DMS79 (cell line): ENCODE measurements around the gene MEI1.

ENCODE experiments used
- DNase-seq: peaks from one replicate; lab custom pipeline; 2025; lab: John Stamatoyannopoulos, UW

MEI1 gene

GRCh38 chr22:41742918-41743317, 43.6 kb downstream of the MEI1 start:
- no peak for DNase-seq

GRCh38 chr22:41745968-41746367, 46.7 kb downstream of the MEI1 start:
- DNase-seq = no peak

- DNase-seq = no peak
These were observed 47.5 kb downstream of the MEI1 start for GRCh38 chr22:41746567-41747400.

- DNase-seq = no peak
These were observed 53.0 kb downstream of the MEI1 start for GRCh38 chr22:41752011-41752970.

- DNase-seq = no peak
These were observed 54.7 kb downstream of the MEI1 start for GRCh38 chr22:41753984-41754383.

GRCh38 chr22:41757502-41757901, 58.2 kb downstream of the MEI1 start:
- no peak for DNase-seq

- no peak for DNase-seq
These were observed 58.9 kb downstream of the MEI1 start for GRCh38 chr22:41758231-41758630.

GRCh38 chr22:41762980-41763779, 63.9 kb downstream of the MEI1 start:
- DNase-seq = no peak

- DNase-seq = no peak
These were observed 67.2 kb downstream of the MEI1 start for GRCh38 chr22:41766476-41766875.

- DNase-seq = no peak
These were observed 69.1 kb downstream of the MEI1 start for GRCh38 chr22:41768430-41768829.

- DNase-seq = no peak
These were observed 71.6 kb downstream of the MEI1 start for GRCh38 chr22:41770715-41771468.

GRCh38 chr22:41772198-41772597, 72.9 kb downstream of the MEI1 start:
- no peak for DNase-seq

GRCh38 chr22:41772645-41773044, 73.3 kb downstream of the MEI1 start:
- DNase-seq = no peak

GRCh38 chr22:41775338-41775737, 76.0 kb downstream of the MEI1 start:
- DNase-seq = no peak

GRCh38 chr22:41775976-41776375, 76.7 kb downstream of the MEI1 start:
- DNase-seq = no peak

- no peak for DNase-seq
These were observed 77.1 kb downstream of the MEI1 start for GRCh38 chr22:41776381-41776780.

GRCh38 chr22:41777749-41778425, 78.6 kb downstream of the MEI1 start:
- DNase-seq = no peak

GRCh38 chr22:41779929-41780505, 80.7 kb downstream of the MEI1 start:
- DNase-seq = no peak

GRCh38 chr22:41780746-41781505, 81.6 kb downstream of the MEI1 start:
- DNase-seq = no peak

GRCh38 chr22:41781507-41781906, 82.2 kb downstream of the MEI1 start:
- no peak for DNase-seq
